ENCODE measurements around the gene PYGM. TPM values are rescaled to one million over a fixed set of nuclear protein-coding genes. Genes with fewer than 3 reads are reported as not detected.

PYGM gene
- total and polyA plus RNA-seq, 2 experiments from 2014 or later: 244 to 246 TPM

DNA sequence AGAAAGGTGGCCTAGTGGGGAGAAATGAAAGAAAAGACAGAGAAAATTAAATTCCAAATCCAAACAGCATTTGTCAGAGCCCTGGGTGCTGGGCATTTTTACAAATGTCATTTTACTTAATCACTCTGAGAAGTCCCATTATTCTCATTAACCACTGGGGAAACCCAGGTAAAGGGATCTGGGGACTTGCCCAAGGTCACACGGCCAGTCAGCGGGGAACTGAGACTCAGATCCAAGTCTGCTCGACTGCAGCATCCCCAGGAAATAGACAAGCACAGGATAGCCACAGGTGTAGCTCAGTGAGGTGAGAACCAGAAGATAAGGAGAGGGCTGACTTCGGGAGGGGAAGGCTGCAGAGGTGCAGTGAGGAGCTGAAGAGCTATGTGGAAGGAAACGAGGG is 44.7 kb downstream of the PYGM start:
- no peaks in the 10 kb centered on the region for H3K9me3 ChIP-seq (ENCODE audit: low read depth)
- H3K36me3 ChIP-seq: no peaks in the 10 kb centered on the region
- H3K27me3 ChIP-seq: peaks cover 99% of the 10 kb centered on the region
- TF ChIP-seq, protein P1, sequence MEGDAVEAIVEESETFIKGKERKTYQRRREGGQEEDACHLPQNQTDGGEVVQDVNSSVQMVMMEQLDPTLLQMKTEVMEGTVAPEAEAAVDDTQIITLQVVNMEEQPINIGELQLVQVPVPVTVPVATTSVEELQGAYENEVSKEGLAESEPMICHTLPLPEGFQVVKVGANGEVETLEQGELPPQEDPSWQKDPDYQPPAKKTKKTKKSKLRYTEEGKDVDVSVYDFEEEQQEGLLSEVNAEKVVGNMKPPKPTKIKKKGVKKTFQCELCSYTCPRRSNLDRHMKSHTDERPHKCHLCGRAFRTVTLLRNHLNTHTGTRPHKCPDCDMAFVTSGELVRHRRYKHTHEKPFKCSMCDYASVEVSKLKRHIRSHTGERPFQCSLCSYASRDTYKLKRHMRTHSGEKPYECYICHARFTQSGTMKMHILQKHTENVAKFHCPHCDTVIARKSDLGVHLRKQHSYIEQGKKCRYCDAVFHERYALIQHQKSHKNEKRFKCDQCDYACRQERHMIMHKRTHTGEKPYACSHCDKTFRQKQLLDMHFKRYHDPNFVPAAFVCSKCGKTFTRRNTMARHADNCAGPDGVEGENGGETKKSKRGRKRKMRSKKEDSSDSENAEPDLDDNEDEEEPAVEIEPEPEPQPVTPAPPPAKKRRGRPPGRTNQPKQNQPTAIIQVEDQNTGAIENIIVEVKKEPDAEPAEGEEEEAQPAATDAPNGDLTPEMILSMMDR (IDR thresholded peaks at IDR 0.05; ENCODE audit: low read depth, low read length): no peak
- no peak overlapping the region for H3K27ac ChIP-seq
- no peak for DNase-seq (ENCODE audit: low read depth in 1 of 2, low spot score in 1 of 2)
- H3K4me3 ChIP-seq: no peak overlapping the region
- H3K4me1 ChIP-seq (ENCODE audit: low read depth): peaks cover 3% of the 10 kb centered on the region

DNA sequence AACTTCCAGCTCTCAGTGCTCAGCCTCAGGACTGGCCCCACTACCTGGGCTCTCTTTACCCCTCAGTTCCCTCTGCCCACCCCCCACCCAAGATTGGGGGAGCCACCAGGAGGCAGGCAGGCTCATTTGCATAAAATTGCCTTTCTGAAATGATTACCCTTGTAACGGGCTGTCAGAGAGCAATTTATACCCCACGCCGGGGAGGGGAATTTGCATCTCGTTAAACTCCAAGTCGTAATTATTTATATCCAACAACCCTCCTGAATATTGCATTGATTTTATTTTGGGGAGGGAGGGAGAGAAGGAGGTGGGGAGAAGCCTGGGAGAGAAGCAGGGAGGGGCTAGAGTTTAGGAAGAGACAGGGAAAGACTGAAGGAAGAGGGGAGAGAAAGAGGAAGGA is 45.1 kb downstream of the PYGM start:
- H3K27me3 ChIP-seq: peaks cover 97% of the 10 kb centered on the region

DNA sequence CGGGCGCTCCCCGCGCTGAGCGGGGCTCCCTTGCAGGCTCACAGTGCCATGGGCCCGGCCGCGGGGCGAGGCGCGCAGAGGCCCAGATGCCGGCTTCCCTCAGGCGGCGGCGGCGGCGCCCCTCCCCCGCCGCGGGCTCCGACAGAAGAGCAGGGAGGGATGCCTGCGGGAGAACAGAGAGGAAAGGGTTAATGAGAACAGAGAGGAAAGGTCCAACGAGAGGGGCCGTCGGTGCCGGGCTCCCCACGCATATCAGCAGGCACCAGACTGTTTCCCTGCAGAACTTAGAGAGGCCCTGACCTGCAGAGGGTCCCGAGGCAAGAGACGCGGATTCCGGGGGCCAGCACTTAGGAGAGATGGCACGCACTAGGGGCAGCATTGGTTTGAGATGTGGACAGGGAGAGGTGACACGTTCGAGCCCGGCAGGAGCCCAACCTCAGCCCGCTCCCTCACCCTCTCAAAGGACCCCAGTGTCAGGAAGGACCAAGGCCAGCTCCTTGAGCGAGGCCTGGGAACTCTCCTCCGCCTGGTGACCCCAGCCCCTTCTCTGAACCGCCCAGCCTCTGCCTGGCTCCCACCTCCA is 45.9 kb downstream of the PYGM start:
- Histone ChIP-seq H3K4me1 (ENCODE audit: low read depth) (peaks cover 3% of the 10 kb centered on the region), H3K36me3 (no peaks in the 10 kb centered on the region), H3K27me3 (peaks cover 90% of the 10 kb centered on the region), H3K4me3 (no peak overlapping the region), H3K9me3 (ENCODE audit: low read depth) (no peaks in the 10 kb centered on the region), H3K27ac (no peak overlapping the region)
- TF ChIP-seq, protein P1 (IDR thresholded peaks at IDR 0.05; ENCODE audit: low read depth, low read length): no peak
- peak in 1 of 2 donors; percentile 67 for DNase-seq (ENCODE audit: low read depth in 1 of 2, low spot score in 1 of 2)

More for the DNA sequence above, 45.1 kb downstream of the PYGM start:
- DNase-seq (ENCODE audit: low read depth in 1 of 2, low spot score in 1 of 2): no peak
- Histone ChIP-seq H3K27ac (no peak overlapping the region), H3K4me1 (ENCODE audit: low read depth) (peaks cover 3% of the 10 kb centered on the region), H3K9me3 (ENCODE audit: low read depth) (no peaks in the 10 kb centered on the region), H3K36me3 (no peaks in the 10 kb centered on the region), H3K4me3 (no peak overlapping the region)
- TF ChIP-seq, protein P1 (IDR thresholded peaks at IDR 0.05; ENCODE audit: low read depth, low read length): no peak

DNA sequence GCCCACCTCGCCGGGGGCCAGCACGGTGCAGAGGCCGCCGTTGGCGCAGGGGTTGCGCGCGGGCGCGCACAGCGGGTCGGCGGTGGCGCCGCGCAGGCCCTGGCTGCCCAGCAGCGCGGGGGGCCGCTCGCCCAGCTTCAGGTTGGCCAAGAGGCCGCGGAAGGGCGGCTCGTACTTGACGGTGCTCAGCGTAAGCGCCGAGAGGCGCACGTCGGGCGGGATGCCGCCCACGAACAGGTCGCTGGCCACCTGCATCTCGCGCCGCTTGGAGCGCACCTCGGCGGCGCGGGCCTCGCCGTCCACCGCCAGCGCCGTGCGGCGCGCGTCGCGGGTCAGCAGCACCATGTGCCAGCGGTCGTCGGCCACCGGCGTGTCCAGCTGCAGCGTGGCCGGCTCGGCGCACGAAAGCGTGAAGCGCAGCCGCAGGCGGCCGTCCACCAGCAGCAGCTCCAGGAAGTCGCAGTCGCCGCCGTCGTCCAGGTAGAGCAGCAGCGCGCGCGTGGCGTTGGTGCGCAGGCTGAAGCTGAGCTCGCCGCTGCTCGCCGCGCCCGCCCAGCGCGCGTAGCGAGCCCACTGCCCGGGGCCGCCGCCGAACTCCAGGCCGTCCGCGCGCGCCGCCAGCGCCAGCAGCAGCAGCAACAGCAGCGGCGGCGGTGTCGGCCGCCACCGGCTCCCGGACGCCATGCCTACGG is 46.6 kb downstream of the PYGM start:
- peaks cover 3% of the 10 kb centered on the region for H3K4me1 ChIP-seq (ENCODE audit: low read depth)

DNA sequence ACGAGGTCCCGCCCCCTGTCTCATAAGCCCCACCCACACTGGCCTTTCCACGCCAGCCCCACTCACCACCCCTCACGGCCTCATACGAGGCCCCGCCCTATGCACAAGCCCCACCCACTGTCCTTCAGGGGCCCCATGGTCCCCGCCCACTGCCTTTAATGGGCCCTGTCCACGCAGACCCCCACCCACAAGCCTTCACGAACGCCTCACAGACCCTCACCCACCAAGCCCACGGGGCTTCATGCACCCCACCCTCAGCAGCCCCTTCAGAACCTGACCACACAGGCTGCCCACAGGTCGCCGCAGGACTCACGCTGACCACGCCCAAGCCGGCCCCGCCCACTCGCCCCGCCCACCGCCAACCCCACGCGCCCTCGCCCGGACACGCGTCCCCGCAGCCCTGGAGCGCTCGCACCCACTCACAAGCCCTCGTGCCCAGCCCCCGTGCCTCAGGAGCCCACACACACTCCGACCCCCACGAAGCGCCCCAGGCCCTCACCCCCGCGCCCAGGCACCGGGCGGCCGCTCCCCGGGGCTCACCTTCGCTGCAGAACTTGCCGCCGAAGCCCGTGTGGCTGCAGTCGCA is 47.3 kb downstream of the PYGM start:
- no peaks in the 10 kb centered on the region for H3K9me3 ChIP-seq (ENCODE audit: low read depth)
- TF ChIP-seq, protein P1 (IDR thresholded peaks at IDR 0.05; ENCODE audit: low read depth, low read length): no peak
- H3K27ac ChIP-seq: no peak overlapping the region
- H3K4me1 ChIP-seq (ENCODE audit: low read depth): peaks cover 3% of the 10 kb centered on the region
- no peak overlapping the region for H3K4me3 ChIP-seq
- no peak for DNase-seq (ENCODE audit: low read depth in 1 of 2, low spot score in 1 of 2)
- peaks cover 80% of the 10 kb centered on the region for H3K27me3 ChIP-seq
- no peaks in the 10 kb centered on the region for H3K36me3 ChIP-seq

More for the DNA sequence above, 46.6 kb downstream of the PYGM start:
- DNase-seq (ENCODE audit: low read depth in 1 of 2, low spot score in 1 of 2): peak; percentile 67 to 69
- TF ChIP-seq, protein P1 (IDR thresholded peaks at IDR 0.05; ENCODE audit: low read depth, low read length): no peak
- Histone ChIP-seq H3K9me3 (ENCODE audit: low read depth) (no peaks in the 10 kb centered on the region), H3K36me3 (no peaks in the 10 kb centered on the region), H3K27me3 (peaks cover 87% of the 10 kb centered on the region), H3K4me3 (no peak overlapping the region), H3K27ac (no peak overlapping the region)

Data from cardiac muscle cell (in vitro differentiated cells and primary cell).